Esophagus muscularis mucosa (tissue), 4 donors: Measurements from ENCODE around the gene KIF16B. TPM values are rescaled to one million over a fixed set of nuclear protein-coding genes. Genes with fewer than 3 reads are reported as not detected.

Experiments
- DNase-seq: peaks from one replicate; pipeline ENCODE4 v3.0.0-alpha.2; 2017; ENCODE audit errors: extremely low spot score
- H3K27ac ChIP-seq, 4 donors: fragments of 200-600 bp; sonication (generic); replicated peaks in 1 of 4; 1 replicate in 3 of 4; 2 replicates in 1 of 4; pipeline ENCODE4 v1.5.1; 2016 to 2019; ENCODE audit warnings: mild to moderate bottlenecking in 1 of 4
- H3K27me3 ChIP-seq, 4 donors: fragments of 200-600 bp; sonication (generic); one replicate each; pipeline versions ENCODE4 v1.5.1 to v1.6.0; 2016 to 2019
- H3K36me3 ChIP-seq, 4 donors: fragments of 200-600 bp; sonication (generic); one replicate each; pipeline ENCODE4 v1.5.1; 2016 to 2019
- H3K4me1 ChIP-seq, 4 donors: fragments of 200-600 bp; sonication (generic); one replicate each; pipeline ENCODE4 v1.5.1; 2016 to 2019
- H3K4me3 ChIP-seq, 4 donors: fragments of 200-600 bp; sonication (generic); 1 replicate in 2 of 4; 2 replicates in 2 of 4; pipeline ENCODE4 v1.5.1; 2016 to 2019; ENCODE audit warnings: mild to moderate bottlenecking in 4 of 4, moderate library complexity in 1 of 4
- H3K9me3 ChIP-seq, 4 donors: fragments of 200-600 bp; sonication (generic); 1 replicate in 3 of 4; 2 replicates in 1 of 4; pipeline ENCODE4 v1.5.1; 2016 to 2019
- EP300 ChIP-seq: sonication (generic); formaldehyde crosslinking; IDR thresholded peaks from one replicate; pipeline ENCODE4 v1.6.1; 2017; ENCODE audit warnings: antibody characterized with exemption
- POLR2A ChIP-seq: fragments of 450-650 bp; IDR thresholded peaks from one replicate; pipeline ENCODE4 v1.6.1; 2017; ENCODE audit warnings: antibody characterized with exemption, moderate library complexity, mild to moderate bottlenecking, low read depth
- POLR2AphosphoS5 ChIP-seq, 2 donors: sonication (generic); formaldehyde crosslinking; IDR thresholded peaks; one replicate each; pipeline ENCODE4 v1.6.1; 2017; ENCODE audit warnings: antibody characterized with exemption in 2 of 2
- WGBS: methylation state at CpG from one replicate; pipeline ENCODE4 v1.1.5; 2018; 5-methylcytosine and 5-hydroxymethylcytosine counted together
- intact Hi-C: fragments of 100-400 bp; cut with DNase I; formaldehyde crosslinking; loops from one replicate; pipeline ENCODE4 v1.15.1; 2023
- total RNA-seq, 4 donors: library from RNA; depleted of rRNA; stranded (reverse); fragments of >200 nt; gene quantifications; one replicate each; pipeline versions ENCODE4 v1.1.0 to v1.2.1, GENCODE V29; 2016
- TF ChIP-seq, protein P1 (sequence below), 3 experiments: fragments of 200-600 bp in 2 of 3; fragments of 450-650 bp in 1 of 3; sonication (generic) in 2 of 3; IDR thresholded peaks; one replicate each; pipeline ENCODE4 v1.5.1; 2017 to 2019; ENCODE audit warnings: antibody characterized with exemption in 3 of 3, mild to moderate bottlenecking in 2 of 3, moderate library complexity in 1 of 3

Gene KIF16B
- total RNA-seq, 4 donors from 2014 or later: 15.4 to 21.1 (median 19.3) TPM

GRCh38 chr20:16351415-16351814 lies 221.8 kb downstream of the KIF16B start:
- peaks cover 0 to 19% (median 6%) of the 10 kb centered on the region in 4 donors for H3K36me3 ChIP-seq
- WGBS: 91% methylated on average over 9 of the region's 9 CpGs
- no peaks in the 10 kb centered on the region for H3K4me1 ChIP-seq
- H3K9me3 ChIP-seq: no peaks in the 10 kb centered on the region
- H3K27me3 ChIP-seq: no peaks in the 10 kb centered on the region
- no peak overlapping the region for H3K27ac ChIP-seq
- H3K4me3 ChIP-seq: no peak overlapping the region
- no peak for DNase-seq
- intact Hi-C loops: no loop called here
- no peak for TF ChIP-seq EP300
- TF ChIP-seq, protein P1, sequence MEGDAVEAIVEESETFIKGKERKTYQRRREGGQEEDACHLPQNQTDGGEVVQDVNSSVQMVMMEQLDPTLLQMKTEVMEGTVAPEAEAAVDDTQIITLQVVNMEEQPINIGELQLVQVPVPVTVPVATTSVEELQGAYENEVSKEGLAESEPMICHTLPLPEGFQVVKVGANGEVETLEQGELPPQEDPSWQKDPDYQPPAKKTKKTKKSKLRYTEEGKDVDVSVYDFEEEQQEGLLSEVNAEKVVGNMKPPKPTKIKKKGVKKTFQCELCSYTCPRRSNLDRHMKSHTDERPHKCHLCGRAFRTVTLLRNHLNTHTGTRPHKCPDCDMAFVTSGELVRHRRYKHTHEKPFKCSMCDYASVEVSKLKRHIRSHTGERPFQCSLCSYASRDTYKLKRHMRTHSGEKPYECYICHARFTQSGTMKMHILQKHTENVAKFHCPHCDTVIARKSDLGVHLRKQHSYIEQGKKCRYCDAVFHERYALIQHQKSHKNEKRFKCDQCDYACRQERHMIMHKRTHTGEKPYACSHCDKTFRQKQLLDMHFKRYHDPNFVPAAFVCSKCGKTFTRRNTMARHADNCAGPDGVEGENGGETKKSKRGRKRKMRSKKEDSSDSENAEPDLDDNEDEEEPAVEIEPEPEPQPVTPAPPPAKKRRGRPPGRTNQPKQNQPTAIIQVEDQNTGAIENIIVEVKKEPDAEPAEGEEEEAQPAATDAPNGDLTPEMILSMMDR (IDR thresholded peaks at IDR 0.05): no peak
- no peak for TF ChIP-seq POLR2A
- TF ChIP-seq POLR2AphosphoS5 (IDR thresholded peaks at IDR 0.05): no peak

- no peak for TF ChIP-seq POLR2A
- no peak for TF ChIP-seq POLR2AphosphoS5 (IDR thresholded peaks at IDR 0.05)
- no peak for TF ChIP-seq EP300
- TF ChIP-seq, protein P1 (IDR thresholded peaks at IDR 0.05): no peak
- peaks cover 0 to 20% (median 5%) of the 10 kb centered on the region in 4 donors for H3K36me3 ChIP-seq
- no peak for DNase-seq
- 91% methylated on average over 9 of the region's 11 CpGs for WGBS
- no peak overlapping the region for H3K27ac ChIP-seq
- intact Hi-C loops: no loop called here
- H3K27me3 ChIP-seq: no peaks in the 10 kb centered on the region
- H3K4me3 ChIP-seq: no peak overlapping the region
- H3K9me3 ChIP-seq: no peaks in the 10 kb centered on the region
- no peaks in the 10 kb centered on the region for H3K4me1 ChIP-seq
Measured at GRCh38 chr20:16350465-16350864, 222.8 kb downstream of the KIF16B start.

DNA sequence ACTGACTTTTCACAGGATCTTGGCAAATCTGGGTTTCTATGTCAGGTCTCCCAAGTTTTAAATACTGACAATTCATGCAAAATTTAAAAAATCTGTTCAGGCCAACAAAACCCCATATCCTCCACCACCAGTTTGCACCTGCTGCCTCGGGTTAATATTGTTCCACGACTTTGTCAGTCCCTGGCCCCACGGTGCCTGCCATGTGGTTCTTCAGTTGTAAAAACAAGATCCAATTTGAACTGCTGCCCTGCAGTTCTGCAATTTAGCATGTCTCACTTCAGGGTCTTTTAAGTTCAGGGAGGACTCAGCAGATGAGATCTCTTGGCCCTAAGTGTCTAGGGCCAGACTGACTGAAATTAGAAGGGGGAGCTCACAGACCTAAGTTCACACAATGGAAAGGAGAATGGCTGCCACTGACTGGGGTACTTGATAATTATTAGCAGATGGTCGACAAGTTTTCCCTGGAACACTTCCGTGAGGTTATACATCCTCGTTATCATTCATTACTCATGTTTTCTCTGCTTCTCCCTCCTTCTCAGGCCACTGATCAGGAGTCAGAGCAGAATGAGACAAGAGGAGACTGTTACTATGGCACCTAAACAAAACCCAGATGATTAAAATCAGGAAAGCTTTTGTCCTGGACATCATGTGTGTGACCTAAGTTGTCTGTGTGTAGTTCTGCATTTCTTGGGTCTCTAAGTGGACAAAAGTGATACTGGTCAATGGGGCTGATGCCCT lies 223.6 kb downstream of the KIF16B start:
- no peaks in the 10 kb centered on the region for H3K27me3 ChIP-seq
- H3K27ac ChIP-seq: no peak overlapping the region
- no peak overlapping the region for H3K4me3 ChIP-seq
- 75% methylated on average over 6 of the region's 6 CpGs for WGBS
- H3K9me3 ChIP-seq: no peaks in the 10 kb centered on the region
- H3K36me3 ChIP-seq: peaks cover 0 to 16% (median 5%) of the 10 kb centered on the region in 4 donors
- no peak for DNase-seq
- TF ChIP-seq, protein P1 (IDR thresholded peaks at IDR 0.05): no peak
- TF ChIP-seq POLR2AphosphoS5 (IDR thresholded peaks at IDR 0.05) (no peak), POLR2A (no peak), EP300 (no peak)
- intact Hi-C loops: no loop called here
- no peaks in the 10 kb centered on the region for H3K4me1 ChIP-seq

DNA sequence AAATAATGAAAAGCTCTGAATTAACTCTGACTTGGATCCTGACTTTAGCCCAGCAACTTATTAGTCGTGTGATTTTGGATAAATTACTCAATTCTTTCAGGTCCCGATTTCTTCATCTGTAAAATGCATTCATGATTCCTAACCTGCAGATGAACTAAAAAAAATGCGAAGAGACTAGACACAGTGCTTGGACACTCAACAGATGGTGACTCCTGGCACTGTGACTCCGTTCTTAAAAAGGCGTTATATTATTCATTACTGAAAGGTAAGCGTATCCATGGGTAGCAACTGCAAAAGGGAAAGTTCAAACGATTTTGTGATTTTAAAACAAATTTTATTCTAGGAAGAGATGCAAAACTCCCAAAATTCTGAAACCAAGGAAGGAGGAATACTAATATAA lies 226.3 kb downstream of the KIF16B start:
- Histone ChIP-seq H3K27me3 (no peaks in the 10 kb centered on the region), H3K4me1 (no peaks in the 10 kb centered on the region), H3K9me3 (no peaks in the 10 kb centered on the region), H3K27ac (no peak overlapping the region), H3K36me3 (peaks cover 0 to 19% (median 5%) of the 10 kb centered on the region in 4 donors), H3K4me3 (no peak overlapping the region)
- intact Hi-C loops: no loop called here
- DNase-seq: no peak
- TF ChIP-seq POLR2A: no peak
- WGBS: 72% methylated on average over 7 of the region's 7 CpGs

DNA sequence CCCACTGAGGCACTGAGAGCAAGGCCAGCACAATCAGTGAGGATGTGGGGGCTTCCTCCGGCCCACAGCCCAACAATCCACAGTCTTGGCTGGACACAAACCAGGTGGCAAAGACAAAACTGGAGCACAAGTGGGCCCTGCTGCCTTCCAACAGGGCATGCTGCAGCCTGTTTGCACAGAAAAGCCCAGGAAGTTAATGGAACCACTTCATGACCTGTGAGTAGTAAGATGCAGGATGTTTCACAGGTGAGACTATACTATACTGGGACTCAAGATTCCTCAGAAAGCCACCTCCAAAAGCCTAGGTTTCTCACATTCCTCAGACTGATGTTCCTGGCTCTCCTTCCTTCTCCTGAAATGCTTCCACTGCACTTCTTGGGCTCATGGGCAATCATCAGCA lies 235.5 kb downstream of the KIF16B start:
- no CpG with 5 or more reads among the region's 1 CpG for WGBS

More for the DNA sequence above, 235.5 kb downstream of the KIF16B start:
- Histone ChIP-seq H3K9me3 (peaks cover 0 to 10% (median 2%) of the 10 kb centered on the region in 4 donors), H3K27ac (no peak overlapping the region), H3K27me3 (no peaks in the 10 kb centered on the region), H3K36me3 (peaks cover 8 to 45% (median 16%) of the 10 kb centered on the region in 4 donors), H3K4me3 (no peak overlapping the region), H3K4me1 (no peaks in the 10 kb centered on the region)
- no peak for DNase-seq
- intact Hi-C loops: no loop called here
- TF ChIP-seq, protein P1 (IDR thresholded peaks at IDR 0.05): no peak
- TF ChIP-seq POLR2AphosphoS5 (IDR thresholded peaks at IDR 0.05): no peak
- no peak for TF ChIP-seq EP300
- no peak for TF ChIP-seq POLR2A
